AG04450 (cell line): Measurements from ENCODE around the gene CCN2. TPM values are rescaled to one million over a fixed set of nuclear protein-coding genes. Genes with fewer than 3 reads are reported as not detected.
A peak's percentile ranks its signal among the peaks of the same experiment; 100 is the strongest.

Experiments used
- CTCF ChIA-PET: fragments of 300-600, 350-600 bp; formaldehyde crosslinking; extraction: SDS; loops from one replicate; lab custom pipeline; 2022; ENCODE audit warnings: antibody characterized with exemption, inconsistent platforms; lab: Charles Lee
- POLR2A ChIA-PET: fragments of 350-600 bp; formaldehyde crosslinking; extraction: SDS; loops from one replicate; lab custom pipeline; 2021; ENCODE audit warnings: antibody characterized with exemption, inconsistent platforms; lab: Yijun Ruan, JAX
- DNase-seq: peaks from one replicate; pipeline ENCODE4 v3.0.0-alpha.2; 2011; ENCODE audit warnings: low read depth, low spot score
- H3K27ac ChIP-seq: one replicate; pipeline ENCODE4 v1.5.1; 2012; ENCODE audit warnings: low read depth, low read length, control low read depth
- H3K27me3 ChIP-seq: one replicate; pipeline ENCODE4 v1.6.0; 2012; ENCODE audit warnings: low read length; ENCODE audit not compliant: control insufficient read depth, insufficient read depth
- H3K4me3 ChIP-seq: 2 replicates; pipeline ENCODE4 v1.5.1; 2011; ENCODE audit warnings: mild to moderate bottlenecking, low read depth, low read length, control low read depth
- H3K9me3 ChIP-seq: 2 replicates; pipeline ENCODE4 v1.5.1; 2012; ENCODE audit warnings: low read length; ENCODE audit not compliant: control insufficient read depth, insufficient read depth
- CTCF ChIP-seq: IDR thresholded peaks from 2 replicates; pipeline ENCODE4 v1.5.1; 2011; ENCODE audit warnings: low read depth, low read length, control low read depth, inconsistent platforms
- polyA plus RNA-seq: library from polyadenylated mRNA; depleted of rRNA; stranded (reverse); fragments of >200 nt; gene quantifications from 2 replicates; pipeline ENCODE4 v1.2.3, GENCODE V29; 2011

CCN2 gene
- polyA plus RNA-seq, 1 experiment: 768 TPM

- TF ChIP-seq CTCF: no peak
Measured at GRCh38 chr6:131946992-131947955, 3.9 kb downstream of the CCN2 start.

GRCh38 chr6:131946404-131946991 lies 4.7 kb downstream of the CCN2 start:
- no peaks in the 10 kb centered on the region for H3K9me3 ChIP-seq
- H3K27me3 ChIP-seq: no peaks in the 10 kb centered on the region
- TF ChIP-seq CTCF: no peak
- no peak overlapping the region for H3K27ac ChIP-seq
- DNase-seq: peak; percentile 66
- ChIA-PET POLR2A (interaction anchor here (0.7 to 3.9 kb wide), 7 partner anchors 8 to 308 kb away, joined by 3 to 18 read pairs (median 3); no protein-coding TSS in a partner anchor), CTCF (interaction anchor here (0.5 to 1.4 kb wide), 3 partner anchors 16 to 334 kb away, joined by 3 to 6 read pairs (median 5); no protein-coding TSS in a partner anchor)
- peak overlapping the region; percentile 98 for H3K4me3 ChIP-seq

More at GRCh38 chr6:131946992-131947955, 3.9 kb downstream of the CCN2 start:
- ChIA-PET CTCF (interaction anchor here (1.6 kb wide), 1 partner anchor 333 kb away, joined by 6 read pairs; no protein-coding TSS in a partner anchor), POLR2A (interaction anchor here (0.6 to 3.9 kb wide), 6 partner anchors 9 to 271 kb away, joined by 3 to 18 read pairs (median 6); no protein-coding TSS in a partner anchor)
- peak; percentile 70 for DNase-seq
- Histone ChIP-seq H3K27me3 (no peaks in the 10 kb centered on the region), H3K27ac (no peak overlapping the region), H3K4me3 (peak overlapping the region; percentile 98), H3K9me3 (no peaks in the 10 kb centered on the region)

- POLR2A ChIA-PET: interaction anchor here (0.7 to 0.9 kb wide), 4 partner anchors 9 to 308 kb away, joined by 3 read pairs; no protein-coding TSS in a partner anchor
Measured at GRCh38 chr6:131945971-131946370, 5.2 kb downstream of the CCN2 start.

More at GRCh38 chr6:131945971-131946370, 5.2 kb downstream of the CCN2 start:
- Histone ChIP-seq H3K27ac (no peak overlapping the region), H3K27me3 (no peaks in the 10 kb centered on the region), H3K4me3 (no peak overlapping the region; the same call in 1 of the 2 replicates), H3K9me3 (no peaks in the 10 kb centered on the region)
- TF ChIP-seq CTCF: no peak
- CTCF ChIA-PET: interaction anchor here (0.5 to 1.4 kb wide), 3 partner anchors 15 to 334 kb away, joined by 3 to 6 read pairs (median 5); no protein-coding TSS in a partner anchor
- DNase-seq: no peak
